Gastrocnemius medialis (tissue), 4 donors: Measurements from ENCODE around the gene PLOD3. TPM values are rescaled to one million over a fixed set of nuclear protein-coding genes. Genes with fewer than 3 reads are reported as not detected.

Experiments used
- ATAC-seq, 2 donors: fragments of 150-250 bp; one replicate each; pipeline ENCODE4 v1.9.1; 2016
- DNase-seq, 2 donors: peaks; one replicate each; pipeline ENCODE4 v3.0.0-alpha.2; 2019
- H3K27ac ChIP-seq, 4 donors: fragments of 200-600 bp; sonication (generic); 1 replicate in 1 of 4; 2 replicates in 3 of 4; pipeline ENCODE4 v1.5.1; 2016 to 2018; ENCODE audit warnings: mild to moderate bottlenecking in 2 of 4, moderate library complexity in 1 of 4
- H3K27me3 ChIP-seq, 3 donors: fragments of 200-600 bp; sonication (generic) in 2 of 3; 1 replicate in 1 of 3; 2 replicates in 2 of 3; pipeline versions ENCODE4 v1.5.1 to v1.6.0; 2016 to 2019; ENCODE audit warnings: mild to moderate bottlenecking in 1 of 3, moderate library complexity in 1 of 3
- H3K36me3 ChIP-seq, 2 donors: fragments of 200-600 bp; sonication (generic) in 1 of 2; one replicate each; pipeline ENCODE4 v1.5.1; 2017 to 2018
- H3K4me1 ChIP-seq, 2 donors: fragments of 200-600 bp; sonication (generic) in 1 of 2; one replicate each; pipeline ENCODE4 v1.5.1; 2016 to 2017; ENCODE audit warnings: mild to moderate bottlenecking in 2 of 2
- H3K4me3 ChIP-seq, 4 donors: fragments of 200-600 bp; sonication (generic) in 3 of 4; 1 replicate in 1 of 4; 2 replicates in 3 of 4; pipeline ENCODE4 v1.5.1; 2016 to 2019; ENCODE audit warnings: mild to moderate bottlenecking in 2 of 4
- H3K9me3 ChIP-seq, 3 donors: fragments of 200-600 bp; sonication (generic) in 2 of 3; 1 replicate in 1 of 3; 2 replicates in 2 of 3; pipeline ENCODE4 v1.5.1; 2016 to 2019
- POLR2A ChIP-seq, 2 donors: fragments of 450-650 bp; IDR thresholded peaks; one replicate each; pipeline ENCODE4 v1.6.1; 2017; ENCODE audit warnings: antibody characterized with exemption in 2 of 2, mild to moderate bottlenecking in 2 of 2, moderate library complexity in 2 of 2
- in situ Hi-C, 4 donors: fragments of 200-750 bp; cut with MboI; loops; one replicate each; pipeline versions ENCODE4 v1.15.0 to v1.8.0; 2017; ENCODE audit warnings: low sequenced_read_pairs in 4 of 4
- intact Hi-C: fragments of 100-400 bp; cut with DNase I; formaldehyde crosslinking; loops from one replicate; pipeline ENCODE4 v1.15.1; 2023; ENCODE audit warnings: low total_unique reads
- total RNA-seq, 4 donors: library from RNA; depleted of rRNA; stranded (reverse); fragments of >200 nt; gene quantifications; one replicate each; pipeline versions ENCODE4 v1.1.0 to v1.2.3, GENCODE V29; 2016
- TF ChIP-seq, protein P1 (sequence below), 5 experiments: fragments of 450-650 bp in 3 of 5; fragments of 200-600 bp in 2 of 5; sonication (generic) in 2 of 5; IDR thresholded peaks in 4 of 5; conservative IDR thresholded peaks in 1 of 5; 1 replicate in 4 of 5; 2 replicates in 1 of 5; pipeline ENCODE4 v1.5.1; 2016 to 2019; ENCODE audit warnings: antibody characterized with exemption in 5 of 5, mild to moderate bottlenecking in 3 of 5, moderate library complexity in 3 of 5

Gene PLOD3
- total RNA-seq, 4 donors from 2014 or later = 8.2 to 24.2 (median 15.5) TPM

GRCh38 chr7:101237206-101238067 is 20.1 kb upstream of the PLOD3 start, which contains the start of gene CLDN15:
TSS of gene CLDN15 (minus strand) at chr7:101237802. CDS start at chr7:101237581, 221 bp downstream.
- Histone ChIP-seq H3K27ac (peak within 1 kb of the TSS; percentile 73 to 97 (median 80)), H3K4me3 (peak within 1 kb of the TSS in 3 of 4 donors; percentile 4 to 36 (median 15)), H3K4me1 (peaks cover 33 to 34% of the 10 kb centered on the region in 2 donors), H3K36me3 (peaks cover 0 to 25% of the 10 kb centered on the region in 2 donors), H3K9me3 (no peaks in the 10 kb centered on the region), H3K27me3 (no peaks in the 10 kb centered on the region)
- peak; percentile 50 to 58 for ATAC-seq
- no peak for TF ChIP-seq POLR2A (IDR thresholded peaks at IDR 0.05)
- TF ChIP-seq, protein P1, sequence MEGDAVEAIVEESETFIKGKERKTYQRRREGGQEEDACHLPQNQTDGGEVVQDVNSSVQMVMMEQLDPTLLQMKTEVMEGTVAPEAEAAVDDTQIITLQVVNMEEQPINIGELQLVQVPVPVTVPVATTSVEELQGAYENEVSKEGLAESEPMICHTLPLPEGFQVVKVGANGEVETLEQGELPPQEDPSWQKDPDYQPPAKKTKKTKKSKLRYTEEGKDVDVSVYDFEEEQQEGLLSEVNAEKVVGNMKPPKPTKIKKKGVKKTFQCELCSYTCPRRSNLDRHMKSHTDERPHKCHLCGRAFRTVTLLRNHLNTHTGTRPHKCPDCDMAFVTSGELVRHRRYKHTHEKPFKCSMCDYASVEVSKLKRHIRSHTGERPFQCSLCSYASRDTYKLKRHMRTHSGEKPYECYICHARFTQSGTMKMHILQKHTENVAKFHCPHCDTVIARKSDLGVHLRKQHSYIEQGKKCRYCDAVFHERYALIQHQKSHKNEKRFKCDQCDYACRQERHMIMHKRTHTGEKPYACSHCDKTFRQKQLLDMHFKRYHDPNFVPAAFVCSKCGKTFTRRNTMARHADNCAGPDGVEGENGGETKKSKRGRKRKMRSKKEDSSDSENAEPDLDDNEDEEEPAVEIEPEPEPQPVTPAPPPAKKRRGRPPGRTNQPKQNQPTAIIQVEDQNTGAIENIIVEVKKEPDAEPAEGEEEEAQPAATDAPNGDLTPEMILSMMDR (IDR thresholded peaks at IDR 0.05 in 4 of 5, conservative IDR thresholded peaks at IDR 0.05 in 1 of 5) = no peak
- intact Hi-C loops (no loop called here), in situ Hi-C loops (no loop called here)
- peak; percentile 37 to 68 for DNase-seq

GRCh38 chr7:101236292-101236835 is 19.0 kb upstream of the PLOD3 start:
- DNase-seq (no peak), ATAC-seq (no peak)
- H3K27ac ChIP-seq = no peak overlapping the region
- peaks cover 24 to 30% of the 10 kb centered on the region in 2 donors for H3K4me1 ChIP-seq
- no peak overlapping the region for H3K4me3 ChIP-seq
- in situ Hi-C loops = no loop called here
- no peaks in the 10 kb centered on the region for H3K27me3 ChIP-seq
- intact Hi-C loops = no loop called here
- no peaks in the 10 kb centered on the region for H3K9me3 ChIP-seq
- H3K36me3 ChIP-seq = peaks cover 0 to 25% of the 10 kb centered on the region in 2 donors
- TF ChIP-seq, protein P1 (IDR thresholded peaks at IDR 0.05 in 4 of 5, conservative IDR thresholded peaks at IDR 0.05 in 1 of 5) = no peak
- no peak for TF ChIP-seq POLR2A (IDR thresholded peaks at IDR 0.05)

DNA sequence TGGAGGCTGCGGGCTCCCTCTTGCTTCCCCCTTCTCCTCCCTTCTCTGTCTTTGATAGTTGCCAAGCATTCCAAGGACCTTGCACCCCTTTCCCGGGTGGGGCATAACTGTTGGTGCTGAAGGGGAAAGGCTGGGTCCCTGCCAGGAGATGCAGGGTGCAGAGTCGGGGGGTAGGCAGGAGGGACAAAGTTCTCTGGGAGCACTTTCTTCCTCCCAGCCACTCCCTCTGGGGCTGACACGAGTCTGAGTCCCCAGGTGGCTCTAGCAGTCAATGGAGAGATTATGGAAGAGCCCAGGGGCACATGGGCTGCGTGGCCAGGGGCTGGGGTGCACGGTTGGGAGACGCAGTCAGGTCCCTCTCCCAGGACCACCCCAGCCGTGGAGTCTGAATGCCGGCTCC is 18.1 kb upstream of the PLOD3 start:
- intact Hi-C loops = no loop called here
- H3K4me1 ChIP-seq = peaks cover 19 to 22% of the 10 kb centered on the region in 2 donors
- no peak for TF ChIP-seq POLR2A (IDR thresholded peaks at IDR 0.05)
- TF ChIP-seq, protein P1 (IDR thresholded peaks at IDR 0.05 in 4 of 5, conservative IDR thresholded peaks at IDR 0.05 in 1 of 5) = no peak

DNA sequence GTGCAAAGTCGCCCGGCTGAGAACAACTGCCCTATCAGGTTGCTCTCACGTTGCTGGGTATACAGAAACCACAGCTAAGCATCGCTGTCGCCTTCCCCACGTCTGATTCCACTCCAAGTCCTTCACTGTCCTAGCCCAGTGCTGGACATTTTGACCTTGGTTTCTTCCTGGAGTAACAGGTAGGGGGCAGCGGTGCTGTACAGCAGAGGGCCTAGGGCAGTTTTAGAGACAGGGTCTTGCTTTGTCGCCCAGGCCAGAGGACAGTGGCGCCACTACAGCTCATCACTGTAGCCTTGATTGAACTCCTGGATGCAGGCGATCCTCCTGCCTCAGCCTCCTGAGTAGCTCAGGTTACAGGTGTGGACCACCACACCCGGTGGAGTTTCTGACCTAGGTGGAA is 17.7 kb upstream of the PLOD3 start:
- Histone ChIP-seq H3K4me1 (peaks cover 19 to 22% of the 10 kb centered on the region in 2 donors), H3K9me3 (no peaks in the 10 kb centered on the region), H3K27ac (no peak overlapping the region), H3K36me3 (peaks cover 0 to 14% of the 10 kb centered on the region in 2 donors), H3K27me3 (no peaks in the 10 kb centered on the region), H3K4me3 (no peak overlapping the region)
- intact Hi-C loops = no loop called here
- TF ChIP-seq, protein P1 (IDR thresholded peaks at IDR 0.05 in 4 of 5, conservative IDR thresholded peaks at IDR 0.05 in 1 of 5) = peak in 2 of 5 experiments; percentile 26 to 35
- no peak for TF ChIP-seq POLR2A (IDR thresholded peaks at IDR 0.05)
- DNase-seq = no peak
- in situ Hi-C loops = no loop called here
- ATAC-seq = no peak

More for the DNA sequence above, 18.1 kb upstream of the PLOD3 start:
- in situ Hi-C loops = no loop called here
- no peak overlapping the region for H3K27ac ChIP-seq
- H3K4me3 ChIP-seq = no peak overlapping the region
- no peaks in the 10 kb centered on the region for H3K27me3 ChIP-seq
- ATAC-seq (no peak), DNase-seq (no peak)
- H3K36me3 ChIP-seq = peaks cover 0 to 19% of the 10 kb centered on the region in 2 donors
- H3K9me3 ChIP-seq = no peaks in the 10 kb centered on the region
